ENCODE measurements around the gene C11orf98. TPM values are rescaled to one million over a fixed set of nuclear protein-coding genes. Genes with fewer than 3 reads are reported as not detected.
A peak's percentile ranks its signal among the peaks of the same experiment; 100 is the strongest.
"Not testable (repeated sequence)": the region's sequence is repeated elsewhere in the genome, so short reads cannot be mapped to it uniquely, and the experiment has no call there.

The C11orf98 gene
- total and polyA plus RNA-seq, 2 of the 13 experiments (the other 11 are each of a cell fraction or from before 2014, with no cell fraction given) = 30.4 to 91.8 TPM

DNA sequence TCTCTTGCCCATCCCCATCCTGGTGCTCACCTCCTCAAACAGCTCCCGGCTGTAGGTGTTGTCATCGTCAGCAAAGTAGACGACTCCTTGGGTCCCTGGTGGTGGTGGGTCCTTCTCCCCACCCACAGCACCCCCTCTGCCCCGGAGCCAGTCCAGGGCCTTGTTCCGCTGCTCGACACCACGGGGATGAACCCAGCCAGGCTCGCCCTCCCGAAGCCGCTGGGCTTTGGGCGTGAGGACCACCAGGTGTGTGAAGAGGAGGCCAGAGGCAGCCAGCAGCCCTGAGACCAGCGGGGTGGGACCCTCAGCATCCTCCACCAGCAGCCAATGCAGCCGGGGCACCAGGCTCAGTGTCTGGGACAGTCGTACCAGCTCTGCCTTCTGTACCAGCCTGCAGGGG, 48.1 kb downstream of the C11orf98 start:
- H3K27me3 ChIP-seq (ENCODE audit: control insufficient read depth in 1 of 2, insufficient read depth in 2 of 2, low read length in 2 of 2); BruUV-seq (replicated peaks); H3K4me3 ChIP-seq (replicated peaks in 1 of 3; ENCODE audit: insufficient read depth in 1 of 3, low read depth in 2 of 3, low read length in 3 of 3); DNase-seq (ENCODE audit: low spot score); H3K4me2 ChIP-seq (ENCODE audit: low read depth, low read length); H3K79me2 ChIP-seq (ENCODE audit: insufficient read depth, low read length); H3K9ac ChIP-seq (ENCODE audit: insufficient read depth, low read depth, low read length); POLR2A ChIA-PET; CTCF ChIA-PET (ENCODE audit: low intra/inter-chr PET ratio, low total read pairs); FAIRE-seq; H3K27ac ChIP-seq (ENCODE audit: extremely low read length, insufficient read depth, low read length); intact Hi-C loops (cut with micrococcal nuclease; ENCODE audit: unreplicated experiment); ATAC-seq; H4K20me1 ChIP-seq (ENCODE audit: insufficient read depth, low read length); H2AFZ ChIP-seq (ENCODE audit: low read length); H3K9me3 ChIP-seq (ENCODE audit: low read length); H3K36me3 ChIP-seq (replicated peaks in 1 of 2; ENCODE audit: control insufficient read depth in 1 of 2, insufficient read depth in 2 of 2, low read length in 2 of 2); in situ Hi-C loops (cut with HindIII; ENCODE audit: extremely low pct_ligation_motif_present, low pct_unique_long_range_greater_than_20kb): not testable (repeated sequence)
- H3K4me1 ChIP-seq (ENCODE audit: insufficient read depth, low read length) = peaks cover 43% of the 10 kb centered on the region
- TF ChIP-seq AGO2 (optimal IDR thresholded peaks at IDR 0.05; ENCODE audit: low read depth, low read length) (peak; percentile 52), RBFOX2 (IDR thresholded peaks at IDR 0.05; ENCODE audit: low read depth, low read length) (peak; percentile 45)
- 94% methylated on average over 12 of the region's 14 CpGs for WGBS (ENCODE audit: low lambda C conversion rate)

DNA sequence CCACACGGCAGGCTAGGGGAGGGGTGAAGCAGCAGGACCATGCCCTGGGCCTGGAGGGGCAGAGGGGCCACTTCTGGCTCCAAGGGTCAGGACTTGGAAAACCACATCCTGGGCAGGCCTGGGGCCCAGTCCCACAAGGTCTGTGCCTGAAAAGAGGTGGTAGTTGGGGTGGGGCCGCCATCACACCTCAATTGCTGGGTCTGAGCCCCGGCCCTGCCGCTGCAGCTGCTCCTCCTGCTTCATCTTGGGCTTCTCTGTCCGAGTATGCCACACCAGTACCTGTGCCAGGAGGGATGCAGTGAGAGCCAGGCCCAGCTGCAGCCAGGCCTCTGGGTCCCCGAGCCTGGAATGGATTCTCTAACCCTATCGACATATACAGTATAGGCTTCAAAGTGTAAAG, 49.5 kb downstream of the C11orf98 start:
- in situ Hi-C loops (cut with HindIII; ENCODE audit: extremely low pct_ligation_motif_present, low pct_unique_long_range_greater_than_20kb) = no loop called here
- POLR2A ChIA-PET = interaction anchor here (1.5 kb wide), 1 partner anchor 24 kb away, joined by 4 read pairs; the partner anchor contains the start of gene TUT1
- BruUV-seq (replicated peaks) = no TSS peak
- peak; percentile 89 for TF ChIP-seq HNRNPL (IDR thresholded peaks at IDR 0.05; ENCODE audit: low read depth, low read length)
- TF ChIP-seq CBX5 (CRISPR knock-in tag; IDR thresholded peaks at IDR 0.05; ENCODE audit: borderline replicate concordance) = no peak
- Histone ChIP-seq H3K4me1 (ENCODE audit: insufficient read depth, low read length) (peaks cover 46% of the 10 kb centered on the region), H3K4me3 (replicated peaks in 1 of 3; ENCODE audit: insufficient read depth in 1 of 3, low read depth in 2 of 3, low read length in 3 of 3) (no peak overlapping the region), H3K9me3 (ENCODE audit: low read length) (no peaks in the 10 kb centered on the region), H2AFZ (ENCODE audit: low read length) (no peak overlapping the region), H3K27me3 (ENCODE audit: control insufficient read depth in 1 of 2, insufficient read depth in 2 of 2, low read length in 2 of 2) (no peaks in the 10 kb centered on the region; a peak in 1 of 5 replicates), H4K20me1 (ENCODE audit: insufficient read depth, low read length) (no peaks in the 10 kb centered on the region), H3K9ac (ENCODE audit: insufficient read depth, low read depth, low read length) (no peak overlapping the region), H3K4me2 (ENCODE audit: low read depth, low read length) (no peak overlapping the region), H3K79me2 (ENCODE audit: insufficient read depth, low read length) (peaks cover 2% of the 10 kb centered on the region), H3K27ac (ENCODE audit: extremely low read length, insufficient read depth, low read length) (no peak overlapping the region), H3K36me3 (replicated peaks in 1 of 2; ENCODE audit: control insufficient read depth in 1 of 2, insufficient read depth in 2 of 2, low read length in 2 of 2) (no peaks in the 10 kb centered on the region)
- FAIRE-seq = no peak
- DNase-seq (ENCODE audit: low spot score) = no peak
- CTCF ChIA-PET (ENCODE audit: low intra/inter-chr PET ratio, low total read pairs) = no interaction called here
- no peak for ATAC-seq
- intact Hi-C loops (cut with micrococcal nuclease; ENCODE audit: unreplicated experiment) = no loop called here
- WGBS (ENCODE audit: low lambda C conversion rate) = 87% methylated on average over 3 of the region's 7 CpGs

All from HepG2 (cell line).